CD14-positive monocyte (primary cell): ENCODE measurements around the gene ESD. TPM values are rescaled to one million over a fixed set of nuclear protein-coding genes. Genes with fewer than 3 reads are reported as not detected.
A peak's percentile ranks its signal among the peaks of the same experiment; 100 is the strongest.
"Not testable (repeated sequence)": the region's sequence is repeated elsewhere in the genome, so short reads cannot be mapped to it uniquely, and the experiment has no call there.

ENCODE experiments used
- DNase-seq, 3 donors: peaks; one replicate each; pipeline ENCODE4 v3.0.0-alpha.2; 2011 to 2022
- H2AFZ ChIP-seq: 2 replicates; pipeline ENCODE4 v1.6.0; 2012; ENCODE audit warnings: mild to moderate bottlenecking, low read depth, low read length, inconsistent platforms; ENCODE audit not compliant: insufficient read depth, poor library complexity, severe bottlenecking
- H3K27ac ChIP-seq, 2 donors: 1 replicate in 1 of 2; 2 replicates in 1 of 2; pipeline ENCODE4 v1.5.1; 2012 to 2013; ENCODE audit warnings: low read length in 2 of 2, control low read depth in 1 of 2, inconsistent platforms in 1 of 2, low read depth in 1 of 2, mild to moderate bottlenecking in 1 of 2
- H3K27me3 ChIP-seq, 2 donors: one replicate each; pipeline versions ENCODE4 v1.6.0 to v1.6.1; 2011 to 2013; ENCODE audit warnings: low read length in 2 of 2; ENCODE audit not compliant: control insufficient read depth in 2 of 2, insufficient read depth in 2 of 2
- H3K36me3 ChIP-seq, 2 donors: replicated peaks in 1 of 2; 1 replicate in 1 of 2; 2 replicates in 1 of 2; pipeline versions ENCODE4 v1.5.1 to v1.6.1; 2012 to 2013; ENCODE audit warnings: low read length in 2 of 2, control low read depth in 1 of 2, inconsistent platforms in 1 of 2, mild to moderate bottlenecking in 1 of 2; ENCODE audit not compliant: insufficient read depth in 2 of 2, control insufficient read depth in 1 of 2
- H3K4me1 ChIP-seq, 2 donors: 1 replicate in 1 of 2; 2 replicates in 1 of 2; pipeline versions ENCODE4 v1.5.1 to v1.6.1; 2012 to 2013; ENCODE audit warnings: low read length in 2 of 2, control low read depth in 1 of 2, inconsistent platforms in 1 of 2, mild to moderate bottlenecking in 1 of 2, moderate library complexity in 1 of 2; ENCODE audit not compliant: insufficient read depth in 2 of 2, control insufficient read depth in 1 of 2
- H3K4me2 ChIP-seq: replicated peaks from 2 replicates; pipeline ENCODE3; 2012; ENCODE audit warnings: low read length, moderate library complexity, mild to moderate bottlenecking; ENCODE audit not compliant: poor library complexity, severe bottlenecking; ENCODE audit errors: extremely low read depth
- H3K4me3 ChIP-seq, 3 experiments: fragments of 200-600 bp in 1 of 3; sonication (generic) in 1 of 3; replicated peaks in 1 of 3; 1 replicate in 2 of 3; 2 replicates in 1 of 3; pipeline ENCODE4 v1.5.1; 2011 to 2013; ENCODE audit warnings: low read length in 3 of 3, mild to moderate bottlenecking in 3 of 3, control low read depth in 2 of 3, low read depth in 2 of 3, inconsistent platforms in 1 of 3, moderate library complexity in 1 of 3
- H3K79me2 ChIP-seq: 2 replicates; pipeline ENCODE4 v1.6.0; 2012; ENCODE audit warnings: mild to moderate bottlenecking, control low read depth, inconsistent platforms, low read length, moderate library complexity; ENCODE audit not compliant: insufficient read depth
- H3K9ac ChIP-seq: 2 replicates; pipeline ENCODE4 v1.6.0; 2017; ENCODE audit warnings: low read length, mild to moderate bottlenecking; ENCODE audit not compliant: insufficient read depth, poor library complexity, severe bottlenecking
- H3K9me3 ChIP-seq, 2 donors: replicated peaks in 1 of 2; 1 replicate in 1 of 2; 2 replicates in 1 of 2; pipeline versions ENCODE4 v1.5.1 to v1.6.1; 2012 to 2013; ENCODE audit warnings: low read length in 2 of 2, control low read depth in 1 of 2; ENCODE audit not compliant: control insufficient read depth in 1 of 2, insufficient read depth in 1 of 2
- H4K20me1 ChIP-seq: 2 replicates; pipeline ENCODE4 v1.6.0; 2012; ENCODE audit warnings: mild to moderate bottlenecking, low read length, control low read depth, moderate library complexity; ENCODE audit not compliant: insufficient read depth
- H3K27ac Mint-ChIP-seq, 7 donors: one replicate each; pipeline ENCODE4 v1.8.0; 2020; ENCODE audit warnings: mild to moderate bottlenecking in 7 of 7, mixed read lengths in 7 of 7, moderate library complexity in 6 of 7, inconsistent platforms in 2 of 7
- H3K27me3 Mint-ChIP-seq, 3 donors: one replicate each; pipeline ENCODE4 v1.8.0; 2021 to 2022; ENCODE audit warnings: low read depth in 3 of 3, mild to moderate bottlenecking in 3 of 3, mixed read lengths in 3 of 3, moderate library complexity in 3 of 3, inconsistent platforms in 1 of 3
- H3K36me3 Mint-ChIP-seq, 2 donors: one replicate each; pipeline ENCODE4 v1.8.0; 2020; ENCODE audit warnings: mixed read lengths in 2 of 2, inconsistent platforms in 1 of 2, mild to moderate bottlenecking in 1 of 2
- H3K4me1 Mint-ChIP-seq: one replicate; pipeline ENCODE4 v1.8.0; 2020; ENCODE audit warnings: mild to moderate bottlenecking, mixed read lengths
- H3K4me3 Mint-ChIP-seq, 2 donors: one replicate each; pipeline ENCODE4 v1.8.0; 2020; ENCODE audit warnings: mild to moderate bottlenecking in 2 of 2, mixed read lengths in 2 of 2, moderate library complexity in 1 of 2
- H3K9me3 Mint-ChIP-seq, 7 donors: one replicate each; pipeline ENCODE4 v1.8.0; 2020 to 2022; ENCODE audit warnings: mixed read lengths in 7 of 7, mild to moderate bottlenecking in 6 of 7, moderate library complexity in 6 of 7, inconsistent platforms in 2 of 7
- CTCF ChIP-seq: fragments of 200-600 bp; IDR thresholded peaks from one replicate; pipeline ENCODE4 v1.8.0; 2022; ENCODE audit warnings: antibody characterized with exemption, mild to moderate bottlenecking
- WGBS: methylation state at CpG from one replicate; pipeline ENCODE4 v1.1.5; 2013; ENCODE audit warnings: missing lambda C conversion rate; ENCODE audit not compliant: insufficient coverage; 5-methylcytosine and 5-hydroxymethylcytosine counted together
- intact Hi-C, 2 donors: fragments of 100-400 bp; cut with micrococcal nuclease; formaldehyde crosslinking; loops; one replicate each; pipeline versions ENCODE4 v1.15.0 to v1.15.1; 2023
- polyA plus RNA-seq, 3 donors: library from polyadenylated mRNA; depleted of rRNA in 1 of 3; unstranded in 2 of 3; stranded (reverse) in 1 of 3; fragments of 300-500 nt in 2 of 3; fragments of >200 nt in 1 of 3; fragmentation: Illumina TruSeq in 2 of 3; gene quantifications; 1 replicate in 2 of 3; 2 replicates in 1 of 3; pipeline ENCODE4 v1.2.3, GENCODE V29; 2012 to 2021

Gene ESD
- polyA plus RNA-seq, 3 donors = 46.8 to 147 (median 139) TPM

- Histone ChIP-seq H3K36me3 (no peaks in the 10 kb centered on the region), H4K20me1 (peaks cover 6% of the 10 kb centered on the region), H3K9me3 (no peaks in the 10 kb centered on the region), H3K79me2 (no peaks in the 10 kb centered on the region), H3K27ac (peak overlapping the region in 1 of 2 donors; percentile 13), H3K9ac (no peak overlapping the region), H2AFZ (no peak overlapping the region), H3K27me3 (peaks cover 6 to 9% of the 10 kb centered on the region in 2 donors), H3K4me1 (peaks cover 41 to 53% of the 10 kb centered on the region in 2 donors), H3K4me2 (peak overlapping the region; percentile 23), H3K4me3 (no peak overlapping the region)
- H3K4me3 Mint-ChIP-seq = peak overlapping the region in 1 of 2 donors; percentile 48
- no CpG with 5 or more reads among the region's 4 CpGs for WGBS
- peaks cover 12 to 19% (median 13%) of the 10 kb centered on the region in 3 donors for H3K27me3 Mint-ChIP-seq
- peak; percentile 39 to 71 (median 55) for DNase-seq
- H3K36me3 Mint-ChIP-seq = peaks cover 5 to 12% of the 10 kb centered on the region in 2 donors
- peaks cover 59% of the 10 kb centered on the region for H3K4me1 Mint-ChIP-seq
- peak overlapping the region; percentile 57 to 88 (median 77) for H3K27ac Mint-ChIP-seq
- no peak for TF ChIP-seq CTCF
- intact Hi-C loops = no loop called here
- H3K9me3 Mint-ChIP-seq = peaks cover 0 to 4% (median 2%) of the 10 kb centered on the region in 7 donors
Measured at GRCh38 chr13:46756977-46757376, 40.0 kb downstream of the ESD start.

- Mint-ChIP-seq H3K27me3 (peaks cover 12 to 18% (median 13%) of the 10 kb centered on the region in 3 donors), H3K36me3 (peaks cover 12 to 18% of the 10 kb centered on the region in 2 donors), H3K4me1 (peaks cover 66% of the 10 kb centered on the region)
- peaks cover 6 to 10% of the 10 kb centered on the region in 2 donors for H3K27me3 ChIP-seq
- H3K4me3 ChIP-seq, H3K79me2 ChIP-seq, H3K36me3 ChIP-seq, H3K27ac ChIP-seq, intact Hi-C loops, H3K9me3 Mint-ChIP-seq, H3K9me3 ChIP-seq, H3K9ac ChIP-seq, H2AFZ ChIP-seq, DNase-seq, H3K4me2 ChIP-seq, H3K4me3 Mint-ChIP-seq, H3K27ac Mint-ChIP-seq, H4K20me1 ChIP-seq: not testable (repeated sequence)
- peaks cover 52 to 61% of the 10 kb centered on the region in 2 donors for H3K4me1 ChIP-seq
- no CpG with 5 or more reads among the region's 5 CpGs for WGBS
Measured at GRCh38 chr13:46755508-46755907, 41.5 kb downstream of the ESD start.
